ENCODE results near the gene ALK.

The ALK gene

GRCh38 chr2:29613792-29614266, 307.6 kb downstream of the ALK start:
- Mint-ChIP-seq H3K9me3 (ENCODE audit: low read depth) (no peaks in the 10 kb centered on the region), H3K27me3 (peaks cover 16% of the 10 kb centered on the region), H3K36me3 (no peaks in the 10 kb centered on the region), H3K4me1 (ENCODE audit: low read depth) (no peaks in the 10 kb centered on the region), H3K27ac (no peak overlapping the region), H3K4me3 (no peak overlapping the region)

GRCh38 chr2:29613067-29613466, 308.3 kb downstream of the ALK start:
- H3K4me3 Mint-ChIP-seq, result no peak overlapping the region
- peaks cover 14% of the 10 kb centered on the region for H3K27me3 Mint-ChIP-seq
- H3K4me1 Mint-ChIP-seq (ENCODE audit: low read depth), result no peaks in the 10 kb centered on the region
- no peak overlapping the region for H3K27ac Mint-ChIP-seq
- no peaks in the 10 kb centered on the region for H3K9me3 Mint-ChIP-seq (ENCODE audit: low read depth)
- no peaks in the 10 kb centered on the region for H3K36me3 Mint-ChIP-seq

DNA sequence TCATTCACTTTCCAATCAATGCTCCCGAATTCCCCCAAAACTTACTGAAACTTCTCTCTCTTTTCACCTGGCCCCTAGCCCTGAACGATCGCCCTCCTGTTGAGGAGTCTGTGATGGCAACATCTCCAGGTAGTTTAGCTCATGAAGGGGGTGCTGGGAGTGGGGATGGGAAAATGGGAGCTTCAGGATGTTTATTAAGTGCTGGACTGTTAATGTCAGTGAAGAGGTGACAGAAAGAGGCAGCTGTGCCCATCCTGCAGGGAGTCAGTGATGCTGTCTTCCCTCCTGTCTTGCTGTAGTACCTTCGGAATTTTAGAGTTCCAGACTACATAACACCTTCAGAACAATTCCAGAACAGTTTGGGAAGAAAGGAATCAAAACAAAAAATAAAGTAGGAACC, 308.8 kb downstream of the ALK start:
- Mint-ChIP-seq H3K27me3 (peaks cover 14% of the 10 kb centered on the region), H3K27ac (no peak overlapping the region), H3K4me1 (ENCODE audit: low read depth) (no peaks in the 10 kb centered on the region), H3K9me3 (ENCODE audit: low read depth) (no peaks in the 10 kb centered on the region), H3K36me3 (no peaks in the 10 kb centered on the region), H3K4me3 (no peak overlapping the region)

DNA sequence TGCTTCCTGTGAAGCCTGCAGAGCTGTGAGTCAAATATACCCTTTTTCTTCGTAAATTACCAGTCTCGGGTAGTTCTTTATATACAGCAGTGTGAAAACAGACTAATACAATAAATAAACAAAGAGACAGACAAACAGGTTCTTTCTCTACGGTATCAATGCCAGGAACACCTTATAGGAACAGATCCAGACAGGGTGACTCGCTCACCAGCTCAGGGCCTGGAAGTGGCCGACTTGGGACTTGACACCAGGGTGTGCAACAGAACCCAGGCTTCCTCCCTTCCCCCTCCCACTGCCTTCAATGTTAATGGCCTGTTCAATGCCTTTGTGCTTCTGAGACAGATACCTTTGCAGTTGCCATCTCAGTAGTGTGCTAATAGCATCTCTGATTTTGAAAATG, 309.5 kb downstream of the ALK start:
- no peak overlapping the region for H3K4me3 Mint-ChIP-seq
- H3K9me3 Mint-ChIP-seq (ENCODE audit: low read depth), result no peaks in the 10 kb centered on the region
- H3K4me1 Mint-ChIP-seq (ENCODE audit: low read depth), result no peaks in the 10 kb centered on the region
- H3K27ac Mint-ChIP-seq, result no peak overlapping the region
- H3K36me3 Mint-ChIP-seq, result no peaks in the 10 kb centered on the region
- H3K27me3 Mint-ChIP-seq, result peaks cover 14% of the 10 kb centered on the region

GRCh38 chr2:29611261-29611660, 310.1 kb downstream of the ALK start:
- no peak overlapping the region for H3K27ac Mint-ChIP-seq
- no peaks in the 10 kb centered on the region for H3K9me3 Mint-ChIP-seq (ENCODE audit: low read depth)
- H3K4me3 Mint-ChIP-seq, result no peak overlapping the region
- H3K36me3 Mint-ChIP-seq, result no peaks in the 10 kb centered on the region
- H3K4me1 Mint-ChIP-seq (ENCODE audit: low read depth), result no peaks in the 10 kb centered on the region
- H3K27me3 Mint-ChIP-seq, result peaks cover 14% of the 10 kb centered on the region

- Mint-ChIP-seq H3K4me1 (ENCODE audit: low read depth) (no peaks in the 10 kb centered on the region), H3K27ac (no peak overlapping the region), H3K27me3 (peaks cover 14% of the 10 kb centered on the region), H3K36me3 (no peaks in the 10 kb centered on the region), H3K9me3 (ENCODE audit: low read depth) (no peaks in the 10 kb centered on the region), H3K4me3 (no peak overlapping the region)
Measured at GRCh38 chr2:29610569-29610968, 310.8 kb downstream of the ALK start.

GRCh38 chr2:29607038-29607420, 314.4 kb downstream of the ALK start:
- Mint-ChIP-seq H3K9me3 (ENCODE audit: low read depth) (no peaks in the 10 kb centered on the region), H3K27ac (no peak overlapping the region), H3K4me3 (no peak overlapping the region), H3K27me3 (no peaks in the 10 kb centered on the region), H3K36me3 (no peaks in the 10 kb centered on the region), H3K4me1 (ENCODE audit: low read depth) (no peaks in the 10 kb centered on the region)

GRCh38 chr2:29606104-29607037, 315.0 kb downstream of the ALK start:
- H3K4me1 Mint-ChIP-seq (ENCODE audit: low read depth), result no peaks in the 10 kb centered on the region
- no peaks in the 10 kb centered on the region for H3K27me3 Mint-ChIP-seq
- no peak overlapping the region for H3K4me3 Mint-ChIP-seq
- no peak overlapping the region for H3K27ac Mint-ChIP-seq
- H3K36me3 Mint-ChIP-seq, result no peaks in the 10 kb centered on the region
- no peaks in the 10 kb centered on the region for H3K9me3 Mint-ChIP-seq (ENCODE audit: low read depth)

- H3K4me1 Mint-ChIP-seq (ENCODE audit: low read depth), result no peaks in the 10 kb centered on the region
- no peaks in the 10 kb centered on the region for H3K9me3 Mint-ChIP-seq (ENCODE audit: low read depth)
Measured at GRCh38 chr2:29603341-29603740, 318.0 kb downstream of the ALK start.

GRCh38 chr2:29601872-29602271, 319.5 kb downstream of the ALK start:
- H3K4me1 Mint-ChIP-seq (ENCODE audit: low read depth), result no peaks in the 10 kb centered on the region
- H3K36me3 Mint-ChIP-seq, result no peaks in the 10 kb centered on the region
- no peak overlapping the region for H3K4me3 Mint-ChIP-seq
- no peaks in the 10 kb centered on the region for H3K9me3 Mint-ChIP-seq (ENCODE audit: low read depth)
- H3K27me3 Mint-ChIP-seq, result peaks cover 2% of the 10 kb centered on the region
- no peak overlapping the region for H3K27ac Mint-ChIP-seq

More at GRCh38 chr2:29603341-29603740, 318.0 kb downstream of the ALK start:
- Mint-ChIP-seq H3K36me3 (no peaks in the 10 kb centered on the region), H3K27ac (no peak overlapping the region), H3K4me3 (no peak overlapping the region), H3K27me3 (peaks cover 2% of the 10 kb centered on the region)

GRCh38 chr2:29601321-29601720, 320.1 kb downstream of the ALK start:
- Mint-ChIP-seq H3K27ac (no peak overlapping the region), H3K9me3 (ENCODE audit: low read depth) (no peaks in the 10 kb centered on the region), H3K36me3 (no peaks in the 10 kb centered on the region), H3K27me3 (peaks cover 3% of the 10 kb centered on the region), H3K4me1 (ENCODE audit: low read depth) (no peaks in the 10 kb centered on the region), H3K4me3 (no peak overlapping the region)

DNA sequence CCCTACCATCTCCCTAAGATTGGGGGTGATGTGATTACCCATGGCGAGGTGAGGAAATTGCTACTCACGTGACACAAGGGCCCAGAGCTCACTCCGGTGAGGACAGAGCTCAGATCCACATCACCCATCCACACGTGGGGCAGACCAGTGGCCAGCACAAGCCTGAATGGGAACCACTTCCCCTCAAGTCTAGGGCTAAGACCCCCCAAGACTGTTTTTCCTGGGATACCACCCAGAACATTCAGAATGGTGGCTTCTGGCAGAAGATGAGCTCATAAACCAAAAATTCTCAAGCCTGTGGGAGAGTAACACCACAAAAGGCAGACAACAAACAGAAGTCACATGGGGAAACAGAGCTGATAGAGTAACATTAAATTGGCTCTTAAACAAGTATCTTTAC, 321.4 kb downstream of the ALK start:
- no peaks in the 10 kb centered on the region for H3K4me1 Mint-ChIP-seq (ENCODE audit: low read depth)
- no peaks in the 10 kb centered on the region for H3K9me3 Mint-ChIP-seq (ENCODE audit: low read depth)
- H3K27ac Mint-ChIP-seq, result no peak overlapping the region
- no peak overlapping the region for H3K4me3 Mint-ChIP-seq
- H3K27me3 Mint-ChIP-seq, result peaks cover 4% of the 10 kb centered on the region
- no peaks in the 10 kb centered on the region for H3K36me3 Mint-ChIP-seq

- no peak overlapping the region for H3K4me3 Mint-ChIP-seq
- no peaks in the 10 kb centered on the region for H3K9me3 Mint-ChIP-seq (ENCODE audit: low read depth)
- no peaks in the 10 kb centered on the region for H3K36me3 Mint-ChIP-seq
- no peak overlapping the region for H3K27ac Mint-ChIP-seq
- H3K27me3 Mint-ChIP-seq, result peaks cover 4% of the 10 kb centered on the region
- no peaks in the 10 kb centered on the region for H3K4me1 Mint-ChIP-seq (ENCODE audit: low read depth)
Measured at GRCh38 chr2:29598978-29599377, 322.4 kb downstream of the ALK start.

DNA sequence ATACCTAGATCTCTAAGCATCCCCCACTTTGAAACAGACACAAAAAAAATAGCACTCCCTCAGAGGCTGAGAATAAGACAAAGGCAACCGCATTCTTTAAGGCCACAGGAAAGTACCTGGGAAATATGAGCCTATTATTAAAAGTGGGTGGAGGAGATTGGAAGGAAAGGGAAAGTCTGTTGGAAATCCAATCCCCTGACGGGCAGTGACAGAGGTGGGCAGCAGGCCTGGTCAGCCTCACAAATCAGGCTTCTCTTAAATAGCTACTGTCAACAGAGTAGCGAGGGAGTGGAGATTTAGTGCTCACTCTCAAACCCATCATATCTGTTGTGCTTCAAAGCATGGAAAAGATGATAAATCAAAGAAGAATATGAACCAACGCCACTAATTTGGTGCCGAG, 324.4 kb downstream of the ALK start:
- Mint-ChIP-seq H3K4me1 (ENCODE audit: low read depth) (no peaks in the 10 kb centered on the region), H3K4me3 (no peak overlapping the region), H3K27ac (no peak overlapping the region), H3K36me3 (no peaks in the 10 kb centered on the region), H3K9me3 (ENCODE audit: low read depth) (no peaks in the 10 kb centered on the region), H3K27me3 (peaks cover 4% of the 10 kb centered on the region)

- no peaks in the 10 kb centered on the region for H3K4me1 Mint-ChIP-seq (ENCODE audit: low read depth)
- no peak overlapping the region for H3K4me3 Mint-ChIP-seq
- H3K27ac Mint-ChIP-seq, result no peak overlapping the region
- no peaks in the 10 kb centered on the region for H3K9me3 Mint-ChIP-seq (ENCODE audit: low read depth)
- H3K36me3 Mint-ChIP-seq, result no peaks in the 10 kb centered on the region
- H3K27me3 Mint-ChIP-seq, result peaks cover 4% of the 10 kb centered on the region
Measured at GRCh38 chr2:29596584-29596983, 324.8 kb downstream of the ALK start.

DNA sequence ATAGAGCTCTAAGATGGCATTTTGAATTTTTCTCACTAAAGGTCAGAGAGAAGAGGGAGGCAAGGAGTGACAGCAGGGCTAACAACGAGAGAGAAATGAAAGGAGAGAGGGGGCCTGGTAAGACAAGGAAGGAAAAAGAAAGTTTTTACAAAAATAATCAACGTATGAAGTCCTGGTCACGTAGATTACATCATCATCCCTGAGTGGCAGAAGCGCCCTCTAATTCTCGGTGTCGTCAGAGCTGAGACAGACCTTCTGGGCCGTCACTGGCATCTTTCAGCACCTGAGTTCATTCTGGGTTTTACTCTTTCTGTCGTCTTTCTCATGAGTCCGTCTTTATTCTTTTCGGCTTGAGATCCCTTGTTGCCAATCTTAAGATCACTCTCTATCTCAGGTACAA, 329.8 kb downstream of the ALK start:
- H3K27me3 Mint-ChIP-seq, result peaks cover 2% of the 10 kb centered on the region
- no peak overlapping the region for H3K27ac Mint-ChIP-seq
- no peaks in the 10 kb centered on the region for H3K9me3 Mint-ChIP-seq (ENCODE audit: low read depth)
- H3K36me3 Mint-ChIP-seq, result no peaks in the 10 kb centered on the region
- H3K4me1 Mint-ChIP-seq (ENCODE audit: low read depth), result no peaks in the 10 kb centered on the region
- no peak overlapping the region for H3K4me3 Mint-ChIP-seq
